Neuronal stem cell (in vitro differentiated cells): ENCODE data around the gene DPPA5.

ENCODE experiments used
- DNase-seq: peaks from one replicate; pipeline ENCODE4 v3.0.0-alpha.2; 2013; ENCODE audit warnings: low spot score
- H2AFZ ChIP-seq: one replicate; pipeline ENCODE4 v1.6.1; 2013; ENCODE audit warnings: mild to moderate bottlenecking, low read length, inconsistent platforms
- H2AK5ac ChIP-seq: 2 replicates; pipeline ENCODE4 v1.6.1; 2013; ENCODE audit warnings: low read depth, mild to moderate bottlenecking, inconsistent platforms, low read length, moderate library complexity, mixed read lengths
- H2BK120ac ChIP-seq: 2 replicates; pipeline ENCODE4 v1.6.1; 2013; ENCODE audit warnings: low read depth, mild to moderate bottlenecking, inconsistent platforms, low read length, moderate library complexity, mixed read lengths
- H2BK12ac ChIP-seq: one replicate; pipeline ENCODE4 v1.6.1; 2013; ENCODE audit warnings: low read length, inconsistent platforms
- H2BK15ac ChIP-seq: 2 replicates; pipeline ENCODE4 v1.6.1; 2013; ENCODE audit warnings: mild to moderate bottlenecking, low read length, inconsistent platforms, mixed read lengths
- H2BK5ac ChIP-seq: one replicate; pipeline ENCODE4 v1.6.1; 2013; ENCODE audit warnings: inconsistent platforms, mild to moderate bottlenecking, low read length, moderate library complexity
- H3K14ac ChIP-seq: one replicate; pipeline ENCODE4 v1.6.1; 2013; ENCODE audit warnings: low read length, inconsistent platforms
- H3K18ac ChIP-seq: 2 replicates; pipeline ENCODE4 v1.6.1; 2013; ENCODE audit warnings: low read length, inconsistent platforms
- H3K23ac ChIP-seq: 2 replicates; pipeline ENCODE4 v1.6.1; 2013; ENCODE audit warnings: low read depth, mild to moderate bottlenecking, mixed read lengths, low read length, inconsistent platforms; ENCODE audit not compliant: poor library complexity
- H3K27ac ChIP-seq: replicated peaks from 3 replicates; pipeline ENCODE4 v1.5.1; 2013; ENCODE audit warnings: low read length, inconsistent platforms
- H3K27me3 ChIP-seq, 3 experiments: 2 replicates each; pipeline ENCODE4 v1.6.1; 2013; ENCODE audit warnings: low read length in 3 of 3, mild to moderate bottlenecking in 2 of 3, inconsistent platforms in 1 of 3, low read depth in 1 of 3, mixed read lengths in 1 of 3, moderate library complexity in 1 of 3; ENCODE audit not compliant: control insufficient read depth in 3 of 3, insufficient read depth in 3 of 3
- H3K36me3 ChIP-seq, 2 donors: replicated peaks in 1 of 2; 2 replicates each; pipeline ENCODE4 v1.6.1; 2013; ENCODE audit warnings: low read length in 2 of 2; ENCODE audit not compliant: control insufficient read depth in 2 of 2, insufficient read depth in 2 of 2
- H3K4ac ChIP-seq: 2 replicates; pipeline ENCODE4 v1.6.1; 2013; ENCODE audit warnings: inconsistent platforms, mild to moderate bottlenecking, low read length, moderate library complexity
- H3K4me1 ChIP-seq, 2 donors: 1 replicate in 1 of 2; 2 replicates in 1 of 2; pipeline ENCODE4 v1.6.1; 2013; ENCODE audit warnings: low read length in 2 of 2, low read depth in 1 of 2; ENCODE audit not compliant: control insufficient read depth in 2 of 2, insufficient read depth in 1 of 2
- H3K4me2 ChIP-seq: one replicate; pipeline ENCODE4 v1.6.1; 2013; ENCODE audit warnings: mild to moderate bottlenecking, low read length, inconsistent platforms; ENCODE audit not compliant: insufficient read depth, poor library complexity, severe bottlenecking
- H3K4me3 ChIP-seq, 2 donors: 2 replicates each; pipeline ENCODE4 v1.5.1; 2013; ENCODE audit warnings: low read length in 2 of 2, mild to moderate bottlenecking in 2 of 2, inconsistent platforms in 1 of 2, moderate library complexity in 1 of 2
- H3K79me1 ChIP-seq: one replicate; pipeline ENCODE4 v1.6.1; 2013; ENCODE audit warnings: low read depth, mild to moderate bottlenecking, inconsistent platforms, low read length, moderate library complexity
- H3K9ac ChIP-seq: one replicate; pipeline ENCODE4 v1.6.1; 2013; ENCODE audit warnings: mild to moderate bottlenecking, low read depth, low read length, inconsistent platforms; ENCODE audit not compliant: poor library complexity
- H3K9me3 ChIP-seq, 2 donors: replicated peaks in 1 of 2; 2 replicates each; pipeline versions ENCODE3 to v1.6.1; 2013; ENCODE audit warnings: low read length in 2 of 2, mild to moderate bottlenecking in 2 of 2, inconsistent platforms in 1 of 2, low read depth in 1 of 2, mixed read lengths in 1 of 2, moderate library complexity in 1 of 2; ENCODE audit not compliant: control insufficient read depth in 2 of 2, insufficient read depth in 1 of 2
- H4K8ac ChIP-seq: one replicate; pipeline ENCODE4 v1.6.1; 2013; ENCODE audit warnings: low read depth, mild to moderate bottlenecking, inconsistent platforms, low read length, moderate library complexity
- H4K91ac ChIP-seq: one replicate; pipeline ENCODE4 v1.6.1; 2013; ENCODE audit warnings: low read length, low read depth, mild to moderate bottlenecking, inconsistent platforms; ENCODE audit not compliant: poor library complexity
- WGBS, 2 donors: extraction: QIAGEN DNeasy Blood & Tissue Kit; methylation state at CpG; one replicate each; pipeline ENCODE4 v1.1.7; 2013; ENCODE audit warnings: missing lambda C conversion rate in 2 of 2, mixed read lengths in 1 of 2; ENCODE audit not compliant: insufficient read length in 2 of 2, insufficient replicate concordance in 1 of 2; ENCODE audit errors: extremely low coverage in 2 of 2; 5-methylcytosine and 5-hydroxymethylcytosine counted together

Gene DPPA5

DNA sequence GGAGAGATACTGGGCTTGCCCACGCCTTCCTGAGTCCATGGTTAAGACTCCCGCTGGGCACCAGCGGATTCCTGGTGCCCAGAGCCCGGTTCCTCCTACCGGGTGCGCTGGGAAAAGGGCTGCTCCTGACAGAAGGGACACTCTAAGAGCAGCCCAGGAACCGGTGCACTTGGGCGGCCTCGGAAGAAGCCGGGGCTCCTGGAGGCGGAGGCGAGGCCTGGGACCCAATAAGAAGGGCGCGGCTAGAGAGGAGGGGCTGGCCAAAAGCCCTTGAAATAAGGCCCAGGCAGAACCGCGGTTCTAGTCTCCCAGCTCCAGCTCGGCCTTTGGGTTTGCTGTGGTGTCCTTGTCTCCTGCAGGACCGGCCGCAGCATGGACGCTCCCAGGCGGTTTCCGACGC lies 8.3 kb upstream of the DPPA5 start, which contains the start of gene KHDC3L:
KHDC3L (plus strand) TSS at position 301 of the 400 bp plus-strand sequence; CDS start at position 373, 72 bp downstream.
- Histone ChIP-seq H3K9me3 (no peaks in the 10 kb centered on the region), H4K8ac (no peak within 1 kb of the TSS), H4K91ac (no peak within 1 kb of the TSS), H3K79me1 (no peaks in the 10 kb centered on the region), H3K27ac (no peak within 1 kb of the TSS), H2BK120ac (no peak within 1 kb of the TSS), H3K4ac (no peak within 1 kb of the TSS), H3K27me3 (no peaks in the 10 kb centered on the region), H3K4me2 (no peak within 1 kb of the TSS), H2BK15ac (no peak within 1 kb of the TSS), H2BK12ac (no peak within 1 kb of the TSS), H3K36me3 (no peaks in the 10 kb centered on the region), H3K4me1 (no peaks in the 10 kb centered on the region), H3K14ac (no peak within 1 kb of the TSS), H2AK5ac (peak within 1 kb of the TSS; percentile 42), H3K9ac (no peak within 1 kb of the TSS), H3K4me3 (no peak within 1 kb of the TSS), H3K23ac (no peak within 1 kb of the TSS), H2BK5ac (no peak within 1 kb of the TSS), H2AFZ (no peak within 1 kb of the TSS), H3K18ac (no peak within 1 kb of the TSS)
- DNase-seq: no peak
- no CpG with 5 or more reads among the region's 23 CpGs for WGBS, 2 donors

GRCh38 chr6:73349311-73349710 lies 4.8 kb downstream of the DPPA5 start:
- no peak overlapping the region for H2BK12ac ChIP-seq
- no peak overlapping the region for H2BK15ac ChIP-seq
- no peak for DNase-seq
- H3K9me3 ChIP-seq: peaks cover 0 to 2% of the 10 kb centered on the region in 2 donors
- no peaks in the 10 kb centered on the region for H3K79me1 ChIP-seq
- H3K27ac ChIP-seq: no peak overlapping the region
- no peak overlapping the region for H3K4ac ChIP-seq
- H2AK5ac ChIP-seq: no peak overlapping the region
- no peak overlapping the region for H3K18ac ChIP-seq
- no peaks in the 10 kb centered on the region for H3K4me1 ChIP-seq
- no peak overlapping the region for H3K23ac ChIP-seq
- H2BK5ac ChIP-seq: no peak overlapping the region
- H3K27me3 ChIP-seq: no peaks in the 10 kb centered on the region
- no peak overlapping the region for H4K91ac ChIP-seq
- H2AFZ ChIP-seq: no peak overlapping the region
- no peak overlapping the region for H3K4me2 ChIP-seq
- H3K9ac ChIP-seq: no peak overlapping the region
- no peak overlapping the region for H3K14ac ChIP-seq
- no peaks in the 10 kb centered on the region for H3K36me3 ChIP-seq
- no peak overlapping the region for H2BK120ac ChIP-seq
- WGBS, 2 donors: no CpG with 5 or more reads among the region's 6 CpGs
- no peak overlapping the region for H4K8ac ChIP-seq
- H3K4me3 ChIP-seq: no peak overlapping the region

DNA sequence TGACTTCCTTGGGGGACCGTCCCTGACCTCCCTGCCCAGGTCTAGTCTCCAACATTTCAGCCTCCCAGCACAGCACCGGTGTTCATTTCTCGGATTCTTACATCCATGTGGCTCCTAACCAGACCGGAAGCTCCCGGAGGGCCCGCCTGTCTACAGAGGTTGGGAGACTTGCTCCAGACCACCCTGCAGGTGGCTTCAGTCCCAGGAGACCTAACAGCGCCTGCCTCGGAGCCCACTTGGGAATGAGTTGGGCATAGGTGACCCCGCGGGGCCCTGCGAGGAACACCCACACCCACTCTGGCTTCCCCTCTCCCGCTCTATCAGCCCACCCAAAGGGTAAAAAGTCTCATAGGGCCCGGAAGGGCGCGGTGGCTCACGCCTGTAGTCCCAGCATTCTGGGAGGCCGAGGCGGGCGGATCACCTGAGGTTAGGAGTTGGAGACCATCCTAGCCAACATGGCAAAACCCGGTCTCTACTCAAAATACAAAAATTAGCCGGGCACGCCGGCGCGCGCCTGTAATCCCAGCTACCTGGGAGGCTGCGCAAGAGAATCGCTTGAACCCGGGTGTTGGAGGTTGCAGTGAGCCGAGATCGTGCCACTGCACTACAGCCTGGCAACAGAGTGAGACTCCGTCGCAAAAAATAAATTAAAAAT lies 5.4 kb downstream of the DPPA5 start:
- Histone ChIP-seq H3K36me3 (no peaks in the 10 kb centered on the region), H3K4ac (no peak overlapping the region), H2BK5ac (peak overlapping the region; percentile 53), H3K4me2 (no peak overlapping the region), H2AK5ac (peak overlapping the region; percentile 2), H3K27me3 (no peaks in the 10 kb centered on the region), H2BK12ac (no peak overlapping the region), H3K9ac (no peak overlapping the region), H4K8ac (no peak overlapping the region), H3K9me3 (peaks cover 0 to 2% of the 10 kb centered on the region in 2 donors), H2BK15ac (peak overlapping the region; percentile 85), H2AFZ (no peak overlapping the region), H3K27ac (no peak overlapping the region), H3K14ac (peak overlapping the region; percentile 38), H3K4me1 (no peaks in the 10 kb centered on the region), H3K18ac (peak overlapping the region; percentile 38), H2BK120ac (no peak overlapping the region), H3K79me1 (no peaks in the 10 kb centered on the region), H3K4me3 (no peak overlapping the region), H3K23ac (no peak overlapping the region), H4K91ac (no peak overlapping the region)
- no CpG with 5 or more reads among the region's 33 CpGs for WGBS, 2 donors
- no peak for DNase-seq

DNA sequence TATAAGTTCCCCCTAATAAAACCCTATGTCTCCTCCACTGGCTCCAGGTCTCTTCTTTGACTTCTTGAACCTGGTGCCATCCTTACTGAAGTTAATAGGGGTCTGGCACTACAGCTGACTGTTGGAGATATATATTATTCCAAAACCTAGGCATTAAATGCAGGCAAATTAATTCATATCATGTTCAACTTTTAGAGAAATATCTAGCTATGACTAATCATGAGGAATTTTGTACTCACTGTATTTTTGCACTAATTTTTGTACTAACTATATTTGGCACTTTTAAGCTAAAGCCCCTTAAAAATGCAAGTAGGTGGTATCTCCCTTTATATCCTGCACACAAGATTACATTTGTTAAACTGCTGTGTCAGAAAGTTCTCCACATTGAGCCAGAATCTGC lies 10.9 kb downstream of the DPPA5 start:
- H3K4me2 ChIP-seq: no peak overlapping the region
- H3K14ac ChIP-seq: no peak overlapping the region
- H3K27me3 ChIP-seq: no peaks in the 10 kb centered on the region
- H3K4ac ChIP-seq: no peak overlapping the region
- H2AFZ ChIP-seq: no peak overlapping the region
- no peak overlapping the region for H2AK5ac ChIP-seq
- H3K9me3 ChIP-seq: no peaks in the 10 kb centered on the region
- H3K23ac ChIP-seq: no peak overlapping the region
- no peak overlapping the region for H3K27ac ChIP-seq
- no peak overlapping the region for H4K91ac ChIP-seq
- no peaks in the 10 kb centered on the region for H3K36me3 ChIP-seq
- H3K18ac ChIP-seq: no peak overlapping the region
- H3K79me1 ChIP-seq: no peaks in the 10 kb centered on the region
- no peak overlapping the region for H4K8ac ChIP-seq
- no peak overlapping the region for H2BK120ac ChIP-seq
- H2BK5ac ChIP-seq: no peak overlapping the region
- H2BK12ac ChIP-seq: no peak overlapping the region
- no peaks in the 10 kb centered on the region for H3K4me1 ChIP-seq
- no peak overlapping the region for H3K9ac ChIP-seq
- H2BK15ac ChIP-seq: no peak overlapping the region
- no peak overlapping the region for H3K4me3 ChIP-seq
- DNase-seq: no peak
